ENCODE data around the gene DKK2.
"Not testable (repeated sequence)": the region's sequence is repeated elsewhere in the genome, so short reads cannot be mapped to it uniquely, and the experiment has no call there.

Gene DKK2

DNA sequence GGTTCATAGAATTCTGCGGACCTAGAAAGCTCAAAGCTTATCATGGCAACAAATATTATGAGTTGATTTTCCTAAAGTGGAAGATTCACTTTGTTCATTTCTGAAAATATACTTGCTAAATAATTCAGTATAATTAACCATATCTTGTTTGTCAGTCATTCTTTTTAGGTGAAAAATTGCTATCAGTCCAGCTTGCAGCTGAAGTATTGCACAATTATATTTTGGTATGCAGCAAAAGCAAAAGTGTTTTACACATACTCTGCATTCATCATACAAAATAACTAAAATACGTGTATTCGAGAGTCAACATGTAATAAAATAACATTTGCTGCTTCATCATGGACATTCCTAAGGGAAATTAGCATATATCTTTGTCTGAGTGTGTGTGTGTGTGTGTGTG lies 24.8 kb downstream of the DKK2 start:
- DNase-seq = no peak

DNA sequence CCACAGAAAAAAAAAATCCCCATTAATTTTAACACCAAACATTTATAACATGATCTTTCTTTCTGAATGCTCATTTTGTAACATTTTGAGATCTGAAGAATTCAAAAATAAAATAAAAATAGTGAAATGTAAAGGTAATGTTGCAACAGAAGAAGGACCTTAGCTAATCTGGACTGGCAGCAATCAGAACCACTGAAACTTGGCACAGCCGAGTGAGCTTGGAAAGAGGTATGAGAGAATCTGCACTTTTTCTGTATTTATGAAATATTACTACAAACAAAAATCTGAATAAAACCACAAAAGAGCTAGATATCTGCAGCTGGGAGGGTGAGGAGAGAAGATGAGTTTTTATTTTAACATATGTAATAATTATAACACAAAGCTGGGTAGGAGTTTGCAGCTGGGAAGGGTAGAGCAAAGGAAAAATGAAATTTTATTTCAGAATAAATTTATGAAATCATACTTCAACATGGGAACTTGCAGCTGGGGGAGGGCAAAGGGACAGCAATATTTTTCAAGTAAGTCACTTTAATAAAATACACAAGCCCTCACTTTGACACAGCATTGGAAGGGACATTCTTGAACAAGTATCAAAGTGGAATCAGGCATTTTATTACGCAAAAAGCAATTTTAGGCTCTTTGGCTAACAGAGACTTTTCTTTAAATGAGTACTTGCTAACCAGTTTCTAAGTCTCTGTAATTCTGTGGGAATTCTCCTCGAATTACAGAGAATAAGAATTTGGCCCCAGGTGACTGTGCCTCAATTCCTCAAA lies 26.7 kb downstream of the DKK2 start:
- DNase-seq = no peak

DNA sequence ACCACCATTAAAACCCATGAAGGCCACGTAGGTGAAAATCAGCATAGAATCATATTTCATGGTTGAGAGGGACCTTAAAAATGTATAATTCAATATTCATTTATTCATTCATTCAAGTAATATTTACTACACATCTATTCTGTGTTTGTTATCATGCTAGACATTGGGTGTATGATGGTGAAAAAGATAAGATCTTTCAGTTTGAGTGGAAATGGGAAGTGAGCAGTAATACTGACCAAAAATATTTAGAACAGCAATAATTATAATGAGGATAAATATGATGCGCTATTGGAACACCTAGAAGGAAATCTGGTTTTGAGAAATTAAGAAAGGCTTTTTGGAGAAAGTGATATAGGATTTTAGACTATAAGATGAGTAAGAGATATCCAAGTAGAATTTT lies 28.0 kb downstream of the DKK2 start:
- no peak for DNase-seq

DNA sequence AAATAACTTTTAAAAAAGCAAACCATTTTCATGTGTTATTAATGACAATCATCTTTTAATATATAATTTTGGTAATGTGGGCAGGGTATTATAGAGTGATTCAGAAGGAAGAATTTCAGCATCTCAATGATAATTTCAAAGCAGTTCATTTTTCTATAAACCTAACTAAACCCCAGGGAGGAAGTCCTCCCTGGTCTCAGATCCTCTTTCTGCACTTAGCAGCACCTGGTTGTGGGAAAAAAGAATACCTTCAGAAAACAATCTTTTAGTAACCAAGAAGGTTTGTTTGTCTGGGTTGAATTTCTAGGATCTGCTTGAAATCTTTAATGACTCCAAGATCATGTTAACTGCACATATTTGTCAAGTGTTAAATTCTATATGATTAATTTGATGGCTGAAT lies 29.9 kb downstream of the DKK2 start:
- no peak for DNase-seq

DNA sequence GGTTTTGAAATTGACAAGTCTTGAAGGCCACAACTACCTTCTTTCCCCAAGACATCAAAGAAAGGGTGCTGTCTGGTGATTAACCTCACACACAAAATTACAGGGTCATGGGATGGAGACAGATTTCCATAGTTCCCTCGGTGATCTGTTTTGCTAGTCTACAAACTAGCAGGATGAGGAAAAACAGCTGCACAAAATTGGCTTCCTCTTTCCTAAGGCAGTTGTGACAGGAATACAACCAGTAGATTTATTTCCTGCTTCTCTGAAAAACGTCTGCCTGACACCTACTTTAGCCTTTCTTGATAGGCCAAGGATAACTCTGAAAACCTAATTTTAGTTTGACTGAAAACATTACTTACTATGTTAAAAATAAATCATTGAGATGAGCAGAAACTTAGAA lies 39.6 kb downstream of the DKK2 start:
- no peak for DNase-seq

DNA sequence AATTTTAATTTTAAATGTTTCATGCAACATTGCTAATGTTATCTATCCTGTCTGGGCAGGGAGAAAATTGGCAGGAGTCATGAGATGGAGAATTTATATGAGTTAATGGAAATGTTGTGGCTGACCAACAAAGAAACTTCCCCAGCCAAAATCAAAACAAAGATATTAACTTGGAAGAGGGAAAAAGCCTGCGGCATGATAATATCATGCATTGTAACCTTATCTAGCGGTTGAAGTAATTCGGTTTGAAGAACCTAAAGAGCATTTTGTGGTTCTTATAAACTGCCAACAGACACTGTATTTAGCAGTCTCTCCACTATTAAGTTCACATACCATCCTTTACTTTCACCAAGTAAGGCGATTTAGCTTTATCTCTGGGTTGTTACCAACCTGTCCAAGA lies 42.3 kb downstream of the DKK2 start:
- DNase-seq = no peak

DNA sequence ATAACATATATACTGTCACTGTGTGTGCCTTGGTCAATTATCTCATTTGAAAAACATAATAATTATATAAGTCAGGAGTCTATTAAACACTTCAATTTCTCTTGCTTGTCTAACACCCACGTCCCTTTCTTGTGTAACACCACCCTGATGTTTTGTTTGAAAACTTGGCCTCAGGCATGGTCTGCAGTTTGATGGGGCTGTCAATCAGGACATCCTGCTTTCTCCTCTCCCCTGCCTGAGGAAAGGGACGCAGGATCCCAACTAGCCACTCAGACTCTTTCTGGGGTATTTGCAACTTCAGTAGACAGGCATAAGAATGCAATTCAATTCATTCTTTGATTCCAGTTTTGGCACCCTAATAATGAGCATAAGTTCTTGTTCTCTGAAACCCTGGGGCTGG lies 48.8 kb downstream of the DKK2 start:
- no peak for DNase-seq

DNA sequence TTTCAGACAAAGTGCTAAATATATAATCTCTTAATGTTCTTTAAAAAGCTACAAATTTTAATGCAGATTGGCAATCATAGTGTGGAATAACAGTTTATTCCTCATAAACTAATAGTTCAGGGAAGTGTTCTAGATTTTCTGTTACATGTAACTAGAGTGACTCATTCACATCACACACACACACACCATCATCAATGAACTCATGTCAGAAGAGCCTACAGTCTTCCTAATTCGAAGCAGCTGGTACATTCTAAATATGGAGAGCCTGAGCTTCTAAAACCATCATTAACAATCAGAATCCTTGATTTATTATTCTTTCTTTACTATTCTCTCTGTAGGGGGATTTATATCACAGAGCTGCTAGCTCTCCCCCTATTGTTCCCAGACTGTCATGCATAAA lies 49.6 kb downstream of the DKK2 start:
- DNase-seq = no peak

DNA sequence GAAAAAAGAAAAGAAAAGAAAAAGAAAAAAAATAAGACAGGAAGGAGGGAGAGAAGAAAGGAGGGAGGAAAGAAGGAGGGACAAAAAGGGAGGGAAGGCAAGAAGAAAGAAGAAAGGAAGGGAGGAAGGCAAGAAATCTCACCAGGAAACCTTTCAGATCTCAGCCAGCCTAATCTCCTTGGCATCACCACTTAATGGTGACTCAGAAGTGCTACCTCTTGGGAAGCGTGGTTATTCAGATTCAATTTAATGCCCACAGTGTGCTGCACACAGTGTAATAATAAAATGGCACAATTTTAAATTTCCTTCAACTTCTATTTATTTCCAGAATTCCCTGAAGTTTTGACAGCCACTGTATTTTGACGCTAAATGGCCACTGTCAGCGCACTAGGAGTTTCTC lies 50.3 kb downstream of the DKK2 start:
- DNase-seq = no peak

DNA sequence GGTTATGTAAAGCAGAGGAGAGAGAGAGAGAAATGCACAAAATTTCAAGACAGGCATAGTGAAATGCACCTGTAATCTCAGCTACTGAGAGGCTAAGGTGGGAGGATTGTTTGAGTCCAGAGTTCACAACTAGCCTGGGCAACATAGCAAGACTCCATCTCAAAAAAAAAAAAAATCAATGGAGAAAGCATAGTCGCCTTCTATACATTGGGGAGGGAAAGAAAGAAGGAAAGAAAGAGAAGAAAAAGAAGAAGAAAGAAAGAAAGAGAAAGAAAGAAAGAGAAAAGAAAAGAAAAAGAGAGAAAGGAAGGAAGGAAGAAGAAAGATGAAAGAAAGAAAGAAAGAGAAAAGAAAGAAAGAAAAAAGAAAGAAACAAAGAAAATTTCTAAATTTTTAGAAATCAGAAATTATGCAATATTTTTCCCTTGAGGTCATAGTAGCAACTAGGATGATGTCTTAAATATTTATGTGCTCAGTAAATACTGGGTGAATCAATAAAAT lies 53.4 kb downstream of the DKK2 start:
- no peak for DNase-seq

DNA sequence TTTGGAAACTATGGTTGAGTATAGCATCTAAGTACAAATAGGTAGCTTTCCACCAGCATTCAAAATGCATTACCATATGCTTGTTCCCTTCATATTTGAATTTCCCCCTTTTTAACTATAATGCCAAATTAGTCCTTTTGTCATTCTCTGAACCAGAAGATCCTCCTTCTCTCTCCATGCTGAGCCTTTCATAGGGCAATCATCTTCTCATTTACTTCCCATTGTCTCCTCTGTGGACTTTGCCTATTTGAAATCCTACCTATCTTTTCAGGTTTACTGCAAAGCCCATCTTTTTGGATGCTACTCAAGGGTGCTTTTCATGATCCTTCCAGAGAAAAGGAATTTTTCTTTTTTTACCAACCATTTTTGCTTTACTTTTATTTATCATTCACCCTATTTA lies 54.7 kb downstream of the DKK2 start:
- no peak for DNase-seq

DNA sequence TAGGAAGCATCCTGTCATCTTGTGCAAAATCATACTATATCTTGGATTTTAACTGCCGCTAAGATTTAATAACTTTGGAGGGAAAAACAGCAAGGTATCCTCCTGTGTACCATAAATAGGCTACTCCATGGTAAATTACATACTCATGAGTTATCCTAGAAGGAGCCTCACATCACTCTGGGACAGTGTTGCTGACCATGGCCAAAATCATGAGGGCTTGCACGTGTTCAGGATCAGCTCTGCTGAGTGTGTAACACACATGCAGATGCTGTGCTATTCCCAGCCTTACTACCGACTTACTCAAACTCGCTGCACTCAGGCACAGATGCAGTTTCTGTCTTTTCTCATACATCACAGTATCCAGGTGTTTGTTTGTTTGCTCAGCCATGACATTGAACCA lies 56.6 kb downstream of the DKK2 start:
- DNase-seq = no peak

DNA sequence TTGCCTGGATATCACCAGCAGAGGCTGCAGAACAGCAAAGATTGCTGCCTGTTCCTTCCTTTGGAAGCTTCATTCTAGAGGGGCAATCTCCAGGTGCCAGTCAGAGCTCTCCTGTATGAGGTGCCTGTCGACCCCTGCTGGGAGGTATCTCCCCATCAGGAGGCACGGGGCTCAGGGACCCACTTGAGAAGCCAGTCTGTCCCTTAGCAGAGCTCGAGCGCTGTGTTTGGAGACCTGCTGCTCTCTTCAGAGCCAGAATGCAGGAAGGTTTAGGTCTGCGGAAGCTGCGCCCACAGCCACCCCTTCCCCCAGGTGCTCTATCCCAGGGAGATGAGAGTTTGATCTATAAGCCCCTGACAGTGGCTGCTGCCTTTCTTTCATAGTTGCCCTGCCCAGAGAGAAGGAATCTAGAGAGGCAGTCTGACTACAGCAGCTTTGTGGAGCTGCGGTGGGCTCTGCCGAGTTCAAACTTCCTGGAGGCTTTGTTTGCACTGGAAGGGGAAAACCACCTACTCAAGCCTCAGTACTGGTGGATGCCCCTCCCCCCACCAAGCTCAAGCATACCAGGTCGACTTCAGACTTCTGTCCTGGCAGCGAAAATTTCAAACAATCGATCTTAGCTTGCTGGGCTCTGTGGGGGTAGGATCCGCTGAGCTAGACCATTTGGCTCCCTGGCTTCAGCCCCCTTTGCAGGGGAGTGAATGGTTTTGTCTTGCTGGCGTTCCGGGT lies 57.9 kb downstream of the DKK2 start:
- no peak for DNase-seq

DNA sequence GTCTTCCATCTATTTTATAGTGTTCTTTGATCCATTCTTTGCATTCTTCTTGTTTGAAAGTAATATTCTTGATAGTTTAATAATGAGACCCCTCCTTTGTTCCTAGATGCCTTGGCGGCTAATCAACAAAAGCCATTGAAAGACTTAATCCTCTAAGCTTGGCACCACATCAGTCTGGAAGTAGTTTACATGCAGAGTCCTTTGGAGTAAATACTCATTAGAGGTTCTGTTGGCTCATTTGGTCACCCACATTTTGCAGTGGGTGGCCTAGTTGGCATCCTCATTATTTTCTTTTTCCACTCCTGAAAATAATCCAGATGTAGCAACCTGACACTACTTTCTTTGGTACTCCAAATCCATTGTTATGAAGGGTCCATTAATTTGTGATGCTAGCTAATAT lies 64.5 kb downstream of the DKK2 start:
- no peak for DNase-seq

DNA sequence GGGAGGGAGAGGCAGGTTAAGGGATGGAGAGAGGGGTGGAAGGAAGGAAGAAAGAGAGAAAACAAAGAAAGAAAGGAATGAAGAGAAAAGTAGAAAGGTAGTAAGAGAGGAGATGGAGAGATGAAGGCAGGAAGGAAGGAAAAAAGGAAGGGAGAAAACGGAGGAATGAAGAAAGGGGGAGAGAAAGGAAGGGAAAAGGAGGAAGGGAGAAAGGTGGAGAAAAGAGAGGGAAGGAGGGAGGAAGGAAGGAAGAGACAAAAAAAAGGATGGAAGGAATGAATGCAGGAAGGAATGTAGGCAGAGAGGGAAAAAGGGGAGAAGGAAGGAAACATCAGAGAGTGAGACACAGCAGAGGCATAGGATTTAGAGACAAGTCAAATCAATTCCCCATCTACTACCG lies 68.2 kb downstream of the DKK2 start:
- DNase-seq = no peak

DNA sequence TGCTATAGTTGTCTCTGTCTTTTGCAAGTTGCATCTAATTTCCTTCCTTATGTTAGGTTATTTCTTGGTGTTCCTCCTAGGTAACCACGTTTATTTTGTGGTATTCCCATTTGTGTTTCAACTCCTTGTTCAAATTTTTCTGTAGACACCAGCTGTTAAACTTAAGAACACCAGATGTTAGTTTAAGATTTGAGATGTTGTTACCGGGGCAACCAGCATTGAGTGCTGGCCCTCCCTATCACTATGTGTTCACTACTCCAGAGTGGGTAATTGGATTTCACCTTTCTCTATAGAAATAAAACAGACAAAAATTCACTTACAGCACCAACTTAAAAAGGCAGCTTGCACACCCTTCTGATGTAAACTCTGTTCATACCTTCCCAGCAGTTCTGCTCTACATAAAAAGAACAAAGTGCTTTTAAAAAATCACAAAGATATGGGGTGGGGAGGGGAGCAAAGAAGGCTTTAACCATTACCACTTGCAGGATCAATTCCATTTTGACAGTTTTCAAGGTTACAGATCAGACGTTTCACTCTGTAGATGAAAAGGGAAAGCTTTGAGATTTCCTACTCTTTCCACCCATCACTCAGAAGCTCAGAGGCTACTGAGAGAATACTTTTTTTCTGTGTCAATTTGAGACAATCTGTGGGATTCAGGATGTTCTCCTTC lies 82.9 kb downstream of the DKK2 start:
- DNase-seq = no peak

DNA sequence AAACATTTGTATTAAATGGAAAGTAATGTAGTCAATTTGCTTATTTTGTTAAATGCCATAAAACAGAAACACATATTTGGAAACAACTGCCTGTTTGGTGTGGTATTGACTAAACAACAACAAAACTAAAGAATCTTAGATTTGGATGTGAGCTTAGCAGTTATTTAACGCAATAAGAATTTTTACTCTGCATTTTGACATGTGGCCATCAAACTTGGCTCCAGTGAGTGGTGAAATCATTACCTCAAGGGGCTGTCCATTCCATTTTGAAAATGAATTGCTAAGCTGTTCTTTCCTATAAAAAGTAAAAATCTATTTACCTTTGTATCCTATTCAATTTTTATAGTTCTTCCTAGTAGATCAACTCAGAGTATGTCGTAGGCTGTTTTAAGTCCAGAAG lies 84.2 kb downstream of the DKK2 start:
- DNase-seq = no peak

DNA sequence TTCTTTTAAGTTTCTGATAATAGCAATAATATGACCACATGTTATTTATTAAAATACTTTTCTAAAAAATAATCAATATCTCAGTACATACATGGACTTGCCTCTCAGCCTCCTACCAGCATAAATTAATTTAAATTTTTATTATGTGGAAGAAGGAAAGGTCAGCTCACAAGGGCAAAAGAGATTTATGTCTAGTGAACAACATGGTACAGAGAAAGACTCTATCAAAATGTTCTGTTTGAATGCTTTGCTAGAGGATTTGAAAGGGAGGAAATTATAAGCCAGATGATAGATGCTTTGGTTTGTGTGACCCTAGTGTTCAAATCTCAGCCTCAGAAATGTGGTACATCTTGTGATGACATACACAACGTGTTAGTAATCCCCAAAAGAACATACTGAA lies 94.3 kb downstream of the DKK2 start:
- DNase-seq = no peak

DNA sequence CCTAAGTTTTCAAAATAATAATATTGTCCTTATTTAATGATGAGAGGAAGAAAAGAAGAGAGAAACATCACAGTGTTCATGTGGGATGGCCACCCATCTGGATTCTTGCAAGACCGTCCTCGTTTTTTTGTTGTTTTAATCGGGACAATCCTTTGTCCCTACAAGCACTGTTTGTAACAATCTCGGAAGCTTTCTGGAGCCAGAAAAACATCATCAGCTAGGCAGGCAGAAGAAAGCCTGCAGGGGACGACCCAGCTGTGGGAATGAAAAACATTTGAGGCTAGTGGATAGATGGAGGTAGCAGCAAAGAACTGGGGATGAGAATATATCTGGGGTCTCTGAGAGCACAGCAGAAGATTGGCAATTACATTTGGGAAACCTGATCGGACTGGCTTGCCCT lies 105.6 kb downstream of the DKK2 start:
- no peak for DNase-seq

DNA sequence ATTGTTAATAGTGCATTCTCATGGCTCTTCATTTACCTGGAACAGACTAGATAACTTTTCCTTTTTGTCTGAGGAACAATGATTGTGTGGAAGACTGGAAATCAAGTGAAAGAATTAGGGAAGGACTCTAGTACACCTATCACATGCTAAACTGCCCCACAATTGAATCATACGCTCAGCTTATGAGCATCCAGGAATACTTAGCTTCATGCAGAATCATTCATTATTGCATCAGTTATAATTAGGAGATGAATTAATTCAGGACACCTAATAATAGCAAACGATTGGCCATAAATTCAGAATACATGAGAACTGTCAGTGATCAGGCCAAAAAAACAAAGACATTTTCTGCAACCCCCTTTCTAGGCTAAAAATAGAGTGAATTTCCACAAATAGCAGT lies 106.9 kb downstream of the DKK2 start:
- DNase-seq = no peak

DNA sequence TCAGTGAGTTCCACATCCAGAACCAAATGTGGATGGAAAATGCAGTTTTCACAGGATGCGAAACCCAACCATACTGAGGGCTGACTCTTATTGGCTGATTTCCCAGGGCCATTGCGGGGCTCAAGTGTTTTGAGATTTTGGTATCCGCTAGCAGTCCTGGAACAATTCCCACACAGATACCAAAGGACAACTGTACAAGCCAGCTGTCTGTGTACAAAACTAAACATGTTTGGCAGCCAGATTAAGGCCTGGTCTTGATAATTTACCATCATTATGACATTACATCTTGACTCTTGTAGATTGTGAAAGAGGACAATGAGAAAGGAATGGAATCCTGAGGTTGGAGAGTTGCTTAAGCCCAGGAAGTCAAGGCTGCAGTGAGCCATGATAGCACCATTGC lies 121.9 kb downstream of the DKK2 start:
- DNase-seq = no peak

DNA sequence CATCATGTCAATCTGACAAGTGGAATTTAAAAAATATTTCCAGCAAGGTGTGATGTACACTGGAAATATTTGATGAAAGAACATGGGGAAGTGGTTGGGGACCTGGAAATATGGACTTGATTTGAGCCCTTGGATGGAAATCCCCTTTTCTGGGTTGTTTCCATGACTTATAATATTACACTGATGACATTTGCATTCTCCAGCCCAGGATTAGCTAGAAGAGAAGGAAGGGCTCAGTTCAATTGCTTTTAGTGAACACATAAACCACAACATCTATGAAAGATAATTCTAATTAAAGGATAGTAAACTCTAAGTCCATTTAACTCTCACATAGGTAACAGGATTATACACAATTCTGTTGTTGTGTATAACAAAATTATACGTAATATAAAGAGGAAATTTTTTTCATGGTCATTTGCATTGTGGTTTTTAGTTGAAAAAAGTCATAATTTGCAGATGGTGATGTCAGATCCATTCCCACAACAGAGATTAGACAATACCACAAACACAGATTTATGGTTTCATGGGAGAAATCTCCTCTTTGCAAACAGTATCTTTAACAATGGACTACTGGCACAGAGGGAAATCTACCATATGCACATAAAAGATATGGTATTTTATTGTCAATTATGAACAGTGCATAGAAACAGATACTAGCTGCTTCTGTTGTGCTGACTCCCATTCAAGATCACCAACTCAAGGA lies 126.5 kb downstream of the DKK2 start:
- DNase-seq = no peak

DNA sequence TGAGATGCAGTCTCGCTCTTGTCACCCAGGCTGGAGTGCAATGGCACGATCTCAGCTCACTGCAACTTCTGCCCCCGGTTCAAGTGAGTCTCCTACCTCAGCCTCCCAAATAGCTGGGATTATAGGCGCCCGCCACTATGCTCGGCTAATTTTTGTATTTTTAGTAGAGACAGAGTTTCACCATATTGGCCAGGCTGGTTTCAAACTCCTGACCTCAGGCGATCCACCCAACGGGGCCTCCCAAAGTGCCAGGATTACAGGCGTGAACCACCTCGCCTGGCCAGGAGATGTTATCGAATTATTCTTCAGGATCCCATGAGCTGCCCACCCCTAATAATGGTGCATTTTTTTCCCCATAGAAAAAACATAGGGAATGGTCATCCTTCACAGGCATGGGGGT lies 128.1 kb downstream of the DKK2 start:
- DNase-seq = not testable (repeated sequence)
